Stimulated activated CD8-positive, alpha-beta memory T cell treated with anti-CD3 and anti-CD28 coated beads, Interleukin-2, amount 100 ng/mL, for 48 hours (primary cell): ENCODE measurements around the gene SMARCAL1.

Experiments used
- DNase-seq, 2 donors: peaks; one replicate each; pipeline ENCODE4 v3.0.0-alpha.2; 2020; ENCODE audit warnings: low read depth in 2 of 2

The SMARCAL1 gene

DNA sequence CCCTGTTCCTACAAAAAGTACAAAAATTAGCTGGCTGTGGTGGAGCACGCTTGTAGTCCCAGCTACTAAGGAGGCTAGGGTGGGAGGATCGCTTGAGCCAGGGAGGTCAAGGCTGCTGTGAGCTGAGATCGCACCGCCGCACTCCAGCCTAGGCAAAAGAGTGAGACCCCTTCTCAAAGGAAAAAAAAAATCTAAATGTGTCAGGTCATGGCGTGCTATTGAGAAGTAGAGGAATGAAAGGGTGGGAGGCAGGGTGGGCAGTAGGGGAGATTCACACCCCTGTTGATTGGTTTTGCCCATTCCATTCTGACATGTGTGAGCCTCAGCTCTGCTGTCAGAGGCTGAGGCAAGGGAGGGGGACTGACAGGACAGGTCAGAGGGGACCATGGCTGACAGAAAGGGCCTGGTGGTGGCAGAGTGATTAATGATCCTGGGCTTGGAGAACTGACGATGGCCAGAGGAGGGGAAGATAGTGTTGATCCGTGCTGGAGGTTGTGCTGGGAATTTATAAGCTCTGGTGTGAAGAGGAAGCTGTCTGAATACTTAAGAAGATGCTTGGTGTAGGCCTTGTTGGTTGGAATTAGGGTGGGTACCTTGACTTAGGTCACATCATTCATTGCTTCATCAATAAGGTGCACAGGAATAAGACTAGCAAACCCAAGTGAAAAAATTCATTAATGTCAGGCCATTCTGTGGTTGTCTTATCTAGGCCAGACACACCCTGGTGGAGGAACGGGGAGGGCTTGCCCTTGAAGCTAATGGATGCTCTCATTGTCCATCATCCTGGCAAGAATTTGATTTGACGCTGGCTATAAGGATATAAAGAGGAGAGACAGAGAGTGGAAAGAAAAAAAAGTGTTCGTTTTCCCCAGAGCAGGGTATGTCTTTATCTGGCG is 19.1 kb upstream of the SMARCAL1 start:
- DNase-seq = no peak

DNA sequence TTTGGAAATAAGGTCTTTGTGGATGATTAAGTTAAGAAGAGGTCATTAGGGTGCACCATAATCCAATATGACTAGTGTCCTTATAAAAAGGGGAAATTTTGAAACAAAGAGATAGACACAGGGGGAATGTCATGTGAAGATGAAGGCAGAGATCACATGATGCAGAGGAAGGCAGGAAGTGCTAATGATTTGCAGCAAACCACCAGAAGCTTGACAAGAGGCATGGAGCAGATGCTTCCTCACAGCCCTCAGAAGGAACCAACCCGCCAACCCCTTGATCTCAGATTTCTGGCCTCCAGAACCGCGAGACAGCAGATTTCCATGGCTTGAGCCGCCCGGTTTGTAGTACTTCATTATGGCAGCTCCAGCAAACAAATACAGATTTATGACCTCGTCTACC is 17.4 kb upstream of the SMARCAL1 start:
- DNase-seq = no peak

DNA sequence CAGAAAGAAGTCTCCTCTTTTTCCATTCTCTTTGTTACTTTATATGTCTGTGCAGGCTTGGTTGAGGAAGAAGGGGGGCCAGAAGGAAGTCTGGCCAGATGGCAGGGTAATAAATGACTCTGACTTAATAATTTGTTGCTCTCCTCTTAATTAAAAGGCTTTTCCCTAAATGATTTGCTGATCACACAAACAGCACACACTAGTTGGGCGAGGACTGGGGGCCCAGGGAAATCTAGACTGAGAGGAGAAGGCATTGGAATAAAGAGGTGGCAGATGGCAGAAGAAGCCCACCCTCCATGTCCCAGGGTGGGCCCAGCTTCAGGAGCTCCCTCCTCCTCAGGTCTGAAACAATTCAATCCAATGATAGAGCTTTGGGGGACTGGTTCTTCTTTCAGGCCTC is 12.7 kb upstream of the SMARCAL1 start:
- DNase-seq = no peak

DNA sequence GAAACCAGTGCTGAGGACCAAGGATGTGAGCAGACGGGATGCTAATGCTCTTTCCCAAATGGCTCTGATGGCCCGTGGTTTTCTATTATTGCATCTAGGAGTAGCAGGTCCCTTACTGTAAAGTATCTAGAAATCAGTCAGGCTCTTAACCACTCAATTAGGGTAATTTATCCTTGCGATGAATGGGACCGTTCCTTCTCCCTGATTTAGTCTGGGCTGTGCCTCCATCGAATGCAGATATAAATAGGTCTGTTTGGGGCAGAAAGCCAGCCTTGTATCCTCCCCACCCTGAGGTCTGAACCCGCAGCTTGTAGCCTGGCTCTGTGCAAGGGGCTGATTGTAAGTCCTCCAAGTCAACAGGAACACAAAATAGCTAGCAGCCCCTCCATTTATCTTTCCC is 9.5 kb upstream of the SMARCAL1 start:
- no peak for DNase-seq

DNA sequence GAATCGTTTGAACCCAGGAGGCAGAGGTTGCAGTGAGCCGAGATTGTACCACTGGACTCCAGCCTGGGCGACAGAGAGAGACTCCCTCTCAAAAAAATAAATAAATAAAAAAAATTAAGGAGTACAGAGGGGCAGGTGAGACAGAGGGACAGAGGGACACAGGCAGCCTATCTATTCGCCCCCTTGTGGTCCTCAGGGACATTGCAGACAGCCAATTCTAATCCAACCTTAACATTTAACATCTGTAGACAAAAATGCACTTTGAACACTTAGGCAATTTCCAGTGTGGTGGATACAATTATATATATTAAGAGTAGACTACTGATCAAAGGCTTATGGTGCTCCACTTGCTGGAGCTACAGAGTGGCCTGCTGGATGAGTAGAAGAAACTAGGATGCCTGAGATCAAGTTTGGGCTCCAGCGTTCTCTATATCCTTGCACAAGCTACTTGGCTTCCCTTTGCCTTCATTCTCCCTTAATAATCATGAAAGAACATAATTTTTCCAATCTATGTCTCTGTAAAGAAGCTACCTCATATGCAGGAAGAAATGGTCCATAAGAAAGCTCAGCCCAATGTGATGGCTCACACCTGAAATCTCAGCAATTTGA is 8.2 kb upstream of the SMARCAL1 start:
- DNase-seq = peak in 1 of 2 donors; percentile 5

DNA sequence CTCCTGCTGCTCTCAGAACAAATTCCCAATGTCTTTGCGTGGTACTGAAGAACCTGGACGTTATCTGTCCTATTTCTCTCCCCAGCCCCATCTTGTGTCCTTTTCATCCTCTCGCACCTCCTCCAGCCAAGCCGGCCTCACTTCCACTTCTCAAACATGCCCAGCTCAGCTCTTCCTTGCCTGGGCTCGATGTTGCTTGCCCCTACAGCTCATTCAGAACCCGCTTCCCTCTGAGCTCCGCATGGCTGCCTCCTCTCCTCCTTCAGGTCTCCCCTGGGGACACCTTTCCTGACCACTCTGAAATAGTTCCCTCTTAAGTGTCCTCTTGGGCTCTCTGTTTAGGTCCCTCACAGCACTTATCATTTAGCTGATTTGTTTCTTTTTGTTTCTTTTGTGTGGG is 6.7 kb upstream of the SMARCAL1 start:
- DNase-seq = no peak

DNA sequence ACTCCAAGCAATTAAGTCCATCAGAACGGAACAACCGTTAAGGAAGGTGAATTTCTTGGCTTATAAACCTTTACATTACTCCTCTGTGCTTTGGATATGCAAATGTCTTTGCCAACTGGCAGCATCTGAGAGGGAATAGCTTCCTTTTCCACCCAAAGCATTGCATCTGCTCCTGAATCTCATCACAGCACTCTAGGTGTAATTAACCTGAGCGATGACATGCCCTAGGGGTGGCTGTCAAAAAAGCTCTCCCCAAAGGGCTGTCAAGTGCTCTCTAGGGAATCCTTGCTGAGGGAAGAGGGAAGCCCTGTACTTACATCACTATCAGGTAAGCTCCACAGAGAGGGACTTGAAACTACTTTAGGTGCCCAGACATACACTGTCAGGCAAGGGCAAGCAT is 5.5 kb upstream of the SMARCAL1 start:
- DNase-seq = no peak

DNA sequence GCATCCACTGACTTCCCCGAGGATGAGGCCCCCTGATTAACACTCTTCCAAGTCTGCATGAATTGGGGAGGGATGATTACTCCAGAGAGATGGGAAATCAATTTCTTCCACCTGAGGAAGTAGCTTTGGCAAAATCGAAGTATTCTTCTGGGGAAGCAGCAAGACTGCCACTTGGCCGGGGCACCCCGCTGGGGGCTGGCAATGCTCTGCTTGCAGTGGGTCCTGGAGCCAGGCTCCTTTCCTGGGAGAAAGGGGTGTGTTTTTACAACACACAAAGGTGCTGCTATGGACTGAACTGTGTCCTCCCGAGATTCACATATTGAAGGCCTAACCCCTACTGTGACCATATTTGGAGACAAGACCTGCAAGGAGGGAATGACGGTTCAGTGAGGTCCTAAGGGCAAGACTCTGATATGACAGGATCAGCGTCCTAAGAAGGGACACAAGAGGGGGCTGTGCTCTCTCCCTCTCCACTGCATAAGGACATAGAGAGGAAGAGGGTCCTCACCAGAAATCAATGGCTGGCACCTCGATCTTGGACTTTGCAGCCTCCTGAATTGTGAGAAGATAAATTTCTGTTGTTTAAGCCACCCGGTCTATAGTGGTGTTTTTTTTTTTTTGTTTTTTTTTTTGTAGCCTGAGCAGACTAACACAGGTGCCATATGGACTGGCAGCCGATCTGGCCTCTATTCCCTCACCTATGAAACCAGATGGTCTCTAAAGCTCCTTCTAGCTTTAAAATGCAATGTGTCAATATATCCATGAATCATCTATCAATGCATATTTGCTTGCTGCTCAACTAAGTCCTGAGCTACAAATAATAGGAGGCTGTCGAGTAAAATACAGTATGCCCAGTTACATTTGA is 3.6 kb upstream of the SMARCAL1 start:
- DNase-seq = no peak

DNA sequence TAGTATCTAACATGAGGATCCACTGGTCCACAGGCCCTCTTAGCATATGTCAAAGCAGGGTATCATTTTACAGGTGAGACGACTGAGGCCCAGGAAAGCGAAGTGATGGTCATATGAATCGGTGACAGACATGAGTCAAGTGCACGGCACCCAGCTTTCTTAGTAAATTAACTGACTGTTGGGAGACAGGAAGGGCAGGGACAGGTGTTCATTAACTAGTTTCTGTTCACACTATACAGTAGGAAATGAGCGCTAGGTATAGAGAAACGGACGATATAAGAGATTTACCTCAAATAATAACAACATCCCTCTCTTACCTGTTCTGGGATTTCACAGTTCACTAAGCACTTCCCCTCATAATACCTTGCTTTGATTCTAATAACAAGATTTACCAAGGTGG is 1.7 kb upstream of the SMARCAL1 start:
- DNase-seq = no peak

DNA sequence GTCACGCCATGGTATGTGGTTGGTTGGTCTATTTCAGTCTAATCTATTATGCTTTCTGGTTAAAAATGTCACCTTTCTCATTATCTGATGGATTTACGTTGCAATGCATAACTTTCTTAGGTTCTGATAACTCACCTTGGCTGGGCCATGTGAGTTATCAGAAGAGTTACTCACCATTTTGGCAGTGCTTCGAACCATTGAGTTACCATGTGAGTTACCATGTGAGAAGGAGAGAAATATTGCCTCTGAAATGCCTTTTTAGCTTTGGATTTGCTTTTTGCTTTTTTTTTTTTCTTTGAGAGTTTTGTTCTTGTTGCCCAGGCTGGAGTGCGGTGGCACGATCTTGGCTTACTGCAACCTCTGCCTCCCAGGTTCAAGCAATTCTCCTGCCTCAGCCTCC is 1.6 kb downstream of the SMARCAL1 start:
- DNase-seq = no peak

DNA sequence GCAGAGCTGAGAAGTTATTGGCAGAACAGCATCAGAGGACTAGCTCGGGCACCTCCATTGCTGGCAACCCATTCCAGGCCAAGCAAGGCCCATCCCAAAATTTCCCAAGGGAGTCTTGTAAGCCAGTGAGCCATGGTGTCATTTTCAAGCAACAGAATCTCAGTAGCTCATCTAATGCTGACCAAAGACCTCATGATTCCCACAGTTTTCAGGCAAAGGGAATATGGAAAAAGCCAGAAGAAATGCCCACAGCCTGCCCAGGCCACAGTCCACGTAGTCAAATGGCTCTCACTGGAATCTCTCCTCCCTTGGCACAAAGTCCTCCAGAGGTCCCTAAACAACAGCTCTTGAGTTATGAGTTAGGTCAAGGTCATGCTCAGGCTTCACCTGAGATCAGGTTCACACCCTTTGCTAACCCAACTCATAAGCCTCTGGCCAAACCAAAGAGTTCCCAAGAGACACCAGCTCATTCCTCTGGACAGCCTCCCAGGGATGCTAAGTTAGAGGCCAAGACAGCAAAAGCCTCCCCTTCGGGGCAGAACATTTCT is 2.6 kb downstream of the SMARCAL1 start:
- DNase-seq = no peak

DNA sequence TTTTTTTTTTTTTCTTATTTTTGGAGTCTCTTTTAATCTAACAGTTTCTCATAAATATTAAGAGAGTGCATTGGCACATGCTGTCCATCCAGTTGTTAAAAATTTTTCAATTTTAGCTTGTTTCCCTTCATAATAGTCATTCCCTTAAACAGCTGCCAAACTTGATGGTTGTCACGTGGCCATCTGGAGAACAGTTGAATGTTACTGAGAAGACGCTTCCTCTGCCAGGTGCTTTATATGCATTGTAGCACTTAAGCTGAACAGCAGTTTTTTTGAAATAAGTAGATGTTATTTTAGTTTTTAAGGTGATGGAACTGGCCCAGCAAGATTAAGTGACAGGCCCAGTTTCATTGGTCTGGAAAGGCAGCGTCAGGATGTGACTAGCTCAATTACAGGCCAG is 3.3 kb downstream of the SMARCAL1 start:
- no peak for DNase-seq

DNA sequence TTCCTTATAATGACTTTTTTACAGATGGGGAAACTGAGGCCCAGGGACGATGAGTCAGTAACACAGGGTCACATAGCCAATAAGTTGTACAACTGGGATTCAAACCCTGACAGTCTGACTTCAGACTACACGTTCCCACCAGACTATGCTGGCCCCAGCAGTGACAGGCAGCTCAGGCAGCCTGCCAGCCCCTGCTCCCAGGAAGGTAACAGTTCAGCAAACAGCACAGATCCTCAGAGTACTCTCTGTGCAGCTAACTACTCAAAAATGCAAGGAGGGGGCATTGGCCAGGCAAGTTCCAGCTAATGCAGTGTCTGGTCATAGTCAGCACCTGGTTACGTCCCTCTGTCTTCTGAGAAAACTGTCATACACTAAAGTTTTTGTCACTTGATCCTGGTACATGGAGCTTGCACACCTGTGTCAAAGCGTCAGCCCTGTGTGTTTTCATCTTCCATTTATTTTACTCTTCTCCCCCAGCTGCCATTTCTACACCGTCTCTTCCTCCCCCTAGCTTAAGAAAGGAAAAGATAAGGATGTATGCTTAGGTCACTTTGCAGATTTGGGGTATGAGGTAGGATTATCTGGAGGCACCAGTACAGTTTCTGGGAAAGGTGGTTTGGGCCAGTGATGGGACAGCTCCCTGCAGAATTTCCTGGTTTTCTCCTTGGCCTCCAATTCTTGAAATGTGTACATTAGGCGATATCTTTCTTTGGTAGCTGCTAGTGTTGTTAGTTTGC is 4.5 kb downstream of the SMARCAL1 start:
- DNase-seq = no peak

DNA sequence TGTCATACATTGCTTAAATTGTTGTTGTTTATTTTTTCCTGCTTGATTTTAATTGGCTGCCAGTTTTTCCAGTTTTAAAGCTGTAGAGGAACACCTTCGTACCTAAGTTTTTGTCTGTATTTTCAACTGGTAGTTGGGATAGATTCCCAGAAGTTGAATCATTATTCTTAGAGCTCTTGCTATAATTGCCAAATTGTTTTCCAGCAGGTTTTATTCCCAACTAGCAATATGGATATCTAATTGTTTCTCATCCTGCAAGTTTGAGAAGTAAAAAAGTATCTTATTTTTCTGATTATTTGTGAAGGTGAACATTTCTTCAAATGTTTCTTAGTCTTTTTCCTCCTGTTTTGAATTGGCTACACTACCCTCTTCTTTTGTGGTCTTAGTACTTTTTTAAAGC is 6.7 kb downstream of the SMARCAL1 start:
- DNase-seq = no peak

DNA sequence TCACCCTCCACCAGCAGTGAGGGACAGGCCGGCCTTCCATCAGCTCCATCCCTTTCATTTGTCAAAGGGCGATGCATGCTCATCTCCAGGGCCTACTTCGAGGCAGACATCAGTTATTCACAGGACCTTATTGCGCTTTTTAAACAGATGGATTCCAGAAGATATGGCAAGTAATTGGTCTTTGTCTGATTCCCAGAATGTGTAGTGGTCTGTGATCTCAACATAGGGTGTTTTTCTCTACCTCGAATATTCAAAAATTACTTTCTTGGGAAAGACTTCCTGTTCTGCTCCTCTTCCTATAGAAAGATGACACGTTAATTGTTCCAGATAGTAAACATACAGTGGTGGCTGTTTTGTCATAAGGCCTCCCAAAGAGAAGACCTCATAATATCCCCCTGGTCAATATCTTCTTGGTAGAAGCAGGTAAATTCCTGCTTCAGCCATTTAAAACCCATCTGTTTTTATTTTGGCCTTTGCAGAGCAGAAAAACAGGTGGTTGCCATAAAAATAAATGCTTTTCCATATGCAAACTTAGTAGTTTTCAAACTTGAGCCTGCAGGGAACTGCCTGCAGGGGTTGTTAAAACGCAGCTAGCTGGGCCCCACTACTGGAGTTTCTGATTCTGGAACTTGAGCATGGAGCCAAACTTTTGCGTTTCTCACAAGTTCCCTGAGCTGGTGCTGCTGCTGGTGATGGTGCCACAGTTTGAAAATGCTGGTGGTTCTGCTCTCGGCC is 8.2 kb downstream of the SMARCAL1 start:
- no peak for DNase-seq

DNA sequence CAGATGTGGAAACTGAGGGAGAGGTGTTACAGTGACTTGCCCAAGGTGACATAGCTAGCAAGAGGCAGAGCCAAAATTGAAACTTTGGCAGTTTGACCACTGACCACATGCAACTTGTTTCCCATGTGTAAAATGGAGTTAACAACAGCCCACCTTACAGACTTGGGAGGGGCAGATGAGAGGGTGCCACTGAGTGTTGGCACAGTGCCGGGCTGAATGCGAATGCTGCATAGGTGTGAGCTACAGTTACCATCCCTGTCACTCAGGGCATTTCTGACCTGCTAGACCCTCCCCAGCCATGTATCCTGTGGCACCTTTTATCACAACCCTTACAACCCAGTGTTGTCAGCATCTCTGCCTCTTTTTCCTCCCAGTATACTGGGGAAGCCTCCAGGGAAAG is 10.8 kb downstream of the SMARCAL1 start:
- DNase-seq = no peak

DNA sequence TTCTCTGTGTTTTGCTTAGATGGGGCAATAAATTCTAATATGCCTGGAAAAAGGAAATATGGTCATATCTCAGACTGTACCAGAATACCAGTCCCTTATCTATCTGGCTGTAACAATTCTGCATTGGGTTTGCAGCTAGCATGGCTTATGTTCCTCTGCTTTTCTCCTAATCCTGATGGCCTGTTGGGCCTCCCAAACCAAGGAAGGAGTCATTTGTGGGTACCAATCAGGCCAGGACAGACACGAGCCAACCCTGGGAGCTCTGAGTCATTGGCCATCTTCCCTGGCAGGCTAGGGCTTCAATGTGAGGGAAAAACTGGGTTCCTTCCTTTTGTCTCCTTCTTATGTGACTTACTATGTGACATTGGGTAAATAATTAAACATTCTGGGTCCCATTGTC is 12.0 kb downstream of the SMARCAL1 start:
- no peak for DNase-seq

DNA sequence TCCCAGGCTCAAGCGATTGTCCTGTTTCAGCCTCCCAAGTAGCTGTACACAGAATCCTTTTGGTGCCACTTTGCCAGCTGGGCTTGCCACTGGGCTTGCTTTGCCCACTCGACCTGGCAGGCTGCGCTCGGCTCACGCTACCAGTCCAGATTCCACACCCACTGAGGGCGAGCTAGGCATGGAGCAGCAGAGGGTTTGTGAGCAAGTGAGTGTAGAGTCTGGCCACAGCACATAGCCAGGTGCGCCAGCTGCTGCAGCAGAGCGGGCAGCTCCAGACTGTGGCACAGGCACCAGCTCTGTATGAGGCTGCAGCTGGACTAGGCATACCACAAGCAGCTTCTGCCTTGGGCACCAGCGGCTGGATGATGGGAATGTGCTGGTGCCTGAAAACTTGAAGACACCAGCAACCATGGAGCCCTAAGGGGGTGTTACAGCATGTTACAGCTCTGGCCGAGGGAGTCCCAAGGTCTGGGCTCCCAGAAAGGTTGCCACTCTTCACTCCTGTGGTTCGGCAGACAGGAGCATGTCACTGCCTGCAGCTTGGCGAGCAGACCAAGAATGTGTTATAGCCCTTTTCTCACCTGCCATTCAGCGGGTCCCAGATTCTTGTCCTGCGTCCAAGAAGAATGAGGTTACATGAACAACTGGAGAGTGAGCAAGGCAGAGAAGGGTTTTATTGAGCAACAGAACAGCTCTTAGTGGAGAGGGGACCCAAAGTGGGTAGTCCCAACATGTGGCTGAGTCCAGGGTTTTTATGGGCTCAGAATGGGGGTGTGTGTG is 12.9 kb downstream of the SMARCAL1 start:
- DNase-seq = no peak

DNA sequence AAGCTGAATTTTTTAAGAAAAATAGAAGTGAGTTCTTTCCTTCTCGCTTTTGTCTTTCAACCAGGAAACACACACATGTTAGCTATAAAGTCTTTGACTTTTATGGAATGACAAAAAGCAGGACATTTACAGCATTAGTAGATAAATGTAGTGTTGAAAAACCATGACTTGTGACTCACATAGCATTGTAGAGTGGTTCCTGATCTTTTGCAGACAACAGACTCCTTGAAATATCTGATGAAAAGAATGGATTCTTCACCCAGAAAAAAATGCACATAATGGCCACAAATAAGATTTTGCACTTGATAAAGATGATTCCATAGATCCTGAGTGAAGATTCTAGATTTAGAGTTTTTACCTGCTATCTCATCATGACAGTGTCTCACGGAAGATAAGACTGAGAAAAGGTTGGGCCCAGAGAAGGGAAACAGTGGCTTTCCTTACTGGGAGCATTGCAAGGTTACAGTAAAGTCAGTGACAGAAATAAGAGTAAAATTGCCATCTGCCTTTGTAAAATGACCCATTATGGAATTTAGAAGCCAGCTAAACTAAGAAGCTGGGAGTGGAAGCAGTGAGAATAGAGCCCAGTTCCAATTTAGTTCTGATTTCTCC is 14.0 kb downstream of the SMARCAL1 start:
- DNase-seq = no peak

DNA sequence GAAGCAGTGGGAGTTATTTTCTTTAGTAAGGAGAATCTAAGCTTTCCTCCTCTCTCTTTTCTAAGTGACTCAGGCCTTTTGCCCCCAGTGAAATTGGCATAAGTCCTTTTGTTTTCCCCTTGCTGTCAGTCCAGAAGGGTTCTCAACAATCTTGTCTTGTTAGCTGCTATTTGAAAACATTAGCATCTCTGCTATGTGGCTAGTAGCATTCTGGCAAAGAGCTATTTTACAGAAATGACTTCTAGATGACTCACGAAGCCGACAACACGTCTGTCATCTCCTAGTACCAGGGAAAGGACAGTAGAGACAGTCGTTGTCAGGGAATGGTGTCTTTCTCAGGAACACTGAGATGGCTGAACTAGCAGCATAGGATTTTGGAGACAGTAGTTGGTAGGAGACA is 14.7 kb downstream of the SMARCAL1 start:
- DNase-seq = no peak
